Endothelial cell of umbilical vein (primary cell): Measurements from ENCODE around the gene FAM83E. TPM values are rescaled to one million over a fixed set of nuclear protein-coding genes. Genes with fewer than 3 reads are reported as not detected.

ENCODE experiments used
- BruUV-seq: library from RNA; stranded (reverse); fragments of 400-500 nt; replicated peaks from 2 replicates; lab custom pipeline; 2021; lab: Mats Ljungman, UMichigan
- CTCF ChIA-PET: fragments of 300-600, 350-600 bp; sonication (Branson Sonifier 250); formaldehyde crosslinking; loops from one replicate; lab custom pipeline; 2021; ENCODE audit warnings: antibody characterized with exemption, inconsistent platforms; lab: Charles Lee
- POLR2A ChIA-PET: fragments of 300-600, 350-600 bp; sonication (Branson Sonifier 250); formaldehyde crosslinking; loops from one replicate; lab custom pipeline; 2021; ENCODE audit warnings: antibody characterized with exemption, inconsistent platforms; lab: Charles Lee
- DNase-seq: peaks from one replicate; pipeline ENCODE4 v3.0.0-alpha.2; 2011; ENCODE audit warnings: low read depth, low spot score
- FAIRE-seq: peaks from 2 replicates; lab custom pipeline; 2011; peaks lifted over from hg19 to GRCh38; lab: Jason Lieb, UNC
- H2AFZ ChIP-seq: 2 replicates; pipeline ENCODE4 v1.6.0; 2012; ENCODE audit warnings: low read depth, low read length, control low read depth, inconsistent platforms
- H3K27ac ChIP-seq: 2 replicates; pipeline ENCODE4 v1.5.1; 2011; ENCODE audit warnings: low read depth, mild to moderate bottlenecking, control low read depth, low read length, moderate library complexity; ENCODE audit not compliant: insufficient read depth
- H3K27me3 ChIP-seq, 2 experiments: 2 replicates each; pipeline versions ENCODE4 v1.6.0 to v1.6.1; 2011; ENCODE audit warnings: low read length in 2 of 2, mixed read lengths in 1 of 2; ENCODE audit not compliant: control insufficient read depth in 2 of 2, insufficient read depth in 2 of 2
- H3K36me3 ChIP-seq, 2 experiments: 2 replicates in 1 of 2; 3 replicates in 1 of 2; pipeline ENCODE4 v1.5.1; 2011; ENCODE audit warnings: low read length in 2 of 2, mild to moderate bottlenecking in 1 of 2, moderate library complexity in 1 of 2; ENCODE audit not compliant: control insufficient read depth in 2 of 2, insufficient read depth in 2 of 2; ENCODE audit errors: extremely low read depth in 1 of 2
- H3K4me1 ChIP-seq: 3 replicates; pipeline ENCODE4 v1.5.1; 2011; ENCODE audit warnings: mild to moderate bottlenecking, low read length; ENCODE audit not compliant: control insufficient read depth, insufficient read depth; ENCODE audit errors: extremely low read depth
- H3K4me2 ChIP-seq: 2 replicates; pipeline ENCODE4 v1.6.1; 2011; ENCODE audit warnings: low read length, control low read depth, mixed read lengths; ENCODE audit not compliant: insufficient read depth
- H3K4me3 ChIP-seq, 3 experiments: fragments of 200-600 bp in 1 of 3; sonication (generic), shearing (Covaris generic) in 1 of 3; replicated peaks in 1 of 3; 2 replicates each; pipeline ENCODE4 v1.5.1; 2011 to 2016; ENCODE audit warnings: control low read depth in 3 of 3, low read length in 3 of 3, mild to moderate bottlenecking in 2 of 3, inconsistent platforms in 1 of 3, low read depth in 1 of 3, moderate library complexity in 1 of 3; ENCODE audit not compliant: insufficient read depth in 1 of 3
- H3K79me2 ChIP-seq: 2 replicates; pipeline ENCODE4 v1.6.0; 2012; ENCODE audit warnings: low read length, inconsistent platforms; ENCODE audit not compliant: control insufficient read depth, insufficient read depth
- H3K9ac ChIP-seq: replicated peaks from 2 replicates; pipeline ENCODE3; 2011; ENCODE audit warnings: low read length, control low read depth; ENCODE audit not compliant: insufficient read depth; ENCODE audit errors: extremely low read depth
- H3K9me1 ChIP-seq: replicated peaks from 3 replicates; pipeline ENCODE4 v1.6.0; 2011; ENCODE audit warnings: mild to moderate bottlenecking, low read length; ENCODE audit not compliant: control insufficient read depth, insufficient read depth; ENCODE audit errors: extremely low read depth
- H3K9me3 ChIP-seq: replicated peaks from 2 replicates; pipeline ENCODE4 v1.5.1; 2012; ENCODE audit warnings: low read length, inconsistent platforms; ENCODE audit not compliant: control insufficient read depth, insufficient read depth
- H4K20me1 ChIP-seq: replicated peaks from 2 replicates; pipeline ENCODE3; 2011; ENCODE audit warnings: mild to moderate bottlenecking, low read length; ENCODE audit not compliant: control insufficient read depth, insufficient read depth; ENCODE audit errors: extremely low read depth
- EZH2 ChIP-seq: IDR thresholded peaks from 2 replicates; pipeline ENCODE4 v1.6.1; 2012; ENCODE audit warnings: borderline replicate concordance, low read depth, mild to moderate bottlenecking, moderate library complexity, low read length, inconsistent platforms; ENCODE audit not compliant: severe bottlenecking
- FOS ChIP-seq: IDR thresholded peaks from 2 replicates; pipeline ENCODE4 v1.6.1; 2011; ENCODE audit warnings: mild to moderate bottlenecking, low read length, moderate library complexity, borderline replicate concordance; ENCODE audit not compliant: insufficient read depth
- JUN ChIP-seq: IDR thresholded peaks from 2 replicates; pipeline ENCODE4 v1.6.1; 2011; ENCODE audit warnings: borderline replicate concordance, low read depth; ENCODE audit not compliant: insufficient read length, insufficient read depth
- MAX ChIP-seq: IDR thresholded peaks from 2 replicates; pipeline ENCODE4 v1.6.1; 2011; ENCODE audit not compliant: insufficient read depth, insufficient read length
- MYC ChIP-seq: IDR thresholded peaks from one replicate; pipeline ENCODE4 v1.6.1; 2011; ENCODE audit warnings: mild to moderate bottlenecking, low read depth, low read length
- POLR2A ChIP-seq: IDR thresholded peaks from 2 replicates; pipeline ENCODE4 v1.6.1; 2012; ENCODE audit warnings: low read depth, mild to moderate bottlenecking, control low read depth, low read length
- dilution Hi-C: fragments of 300-500 bp; cut with MboI; formaldehyde crosslinking; loops from one replicate; pipeline ENCODE4 v1.15.0; 2019; ENCODE audit warnings: low sequenced_read_pairs; ENCODE audit not compliant: extremely low pct_ligation_motif_present
- intact Hi-C: fragments of 100-400 bp; cut with micrococcal nuclease; formaldehyde crosslinking; loops from one replicate; pipeline ENCODE4 v1.10.0; 2022
- polyA plus RNA-seq, 4 experiments: library from polyadenylated mRNA; depleted of rRNA in 3 of 4; stranded (reverse) in 3 of 4; unstranded in 1 of 4; fragments of >200 nt; gene quantifications; 2 replicates each; pipeline versions ENCODE4 v1.2.1 to v1.2.3, GENCODE V29; 2011 to 2012; ENCODE audit warnings: missing spikeins in 1 of 4
- total RNA-seq: library from RNA; stranded (reverse); gene quantifications from 2 replicates; pipeline ENCODE4 v1.2.3, GENCODE V29; 2021
- TF ChIP-seq, protein P1 (sequence below), 2 donors: IDR thresholded peaks; 1 replicate in 1 of 2; 2 replicates in 1 of 2; pipeline ENCODE4 v1.5.1; 2011; ENCODE audit warnings: low read length in 2 of 2, mild to moderate bottlenecking in 2 of 2, moderate library complexity in 2 of 2, control low read depth in 1 of 2, inconsistent platforms in 1 of 2, low read depth in 1 of 2; ENCODE audit not compliant: insufficient read depth in 1 of 2; ENCODE audit errors: extremely low read depth in 1 of 2

FAM83E gene
- total and polyA plus RNA-seq, 2 donors (not counting 3 experiments of a cell fraction or from before 2014, with no cell fraction given) = 0.04 to 1.7 TPM

- peak overlapping the region in 1 of 3 experiments; percentile 3 for H3K4me3 ChIP-seq
- dilution Hi-C loops (no loop called here), intact Hi-C loops (loop anchor here (1.0 kb wide), 1 partner anchor 83 kb away; no protein-coding TSS in a partner anchor)
- H4K20me1 ChIP-seq = no peaks in the 10 kb centered on the region
- no peaks in the 10 kb centered on the region for H3K79me2 ChIP-seq
- CTCF ChIA-PET = interaction anchor here (0.5 to 14.1 kb wide), 39 partner anchors 8 to 322 kb away, joined by 3 to 507 read pairs (median 4); partner anchors contain the start of gene GRIN2D
- no peaks in the 10 kb centered on the region for H3K9me1 ChIP-seq
- no TSS peak for BruUV-seq
- TF ChIP-seq FOS (no peak), MAX (no peak), EZH2 (no peak), JUN (no peak), POLR2A (no peak), MYC (no peak)
- TF ChIP-seq, protein P1, sequence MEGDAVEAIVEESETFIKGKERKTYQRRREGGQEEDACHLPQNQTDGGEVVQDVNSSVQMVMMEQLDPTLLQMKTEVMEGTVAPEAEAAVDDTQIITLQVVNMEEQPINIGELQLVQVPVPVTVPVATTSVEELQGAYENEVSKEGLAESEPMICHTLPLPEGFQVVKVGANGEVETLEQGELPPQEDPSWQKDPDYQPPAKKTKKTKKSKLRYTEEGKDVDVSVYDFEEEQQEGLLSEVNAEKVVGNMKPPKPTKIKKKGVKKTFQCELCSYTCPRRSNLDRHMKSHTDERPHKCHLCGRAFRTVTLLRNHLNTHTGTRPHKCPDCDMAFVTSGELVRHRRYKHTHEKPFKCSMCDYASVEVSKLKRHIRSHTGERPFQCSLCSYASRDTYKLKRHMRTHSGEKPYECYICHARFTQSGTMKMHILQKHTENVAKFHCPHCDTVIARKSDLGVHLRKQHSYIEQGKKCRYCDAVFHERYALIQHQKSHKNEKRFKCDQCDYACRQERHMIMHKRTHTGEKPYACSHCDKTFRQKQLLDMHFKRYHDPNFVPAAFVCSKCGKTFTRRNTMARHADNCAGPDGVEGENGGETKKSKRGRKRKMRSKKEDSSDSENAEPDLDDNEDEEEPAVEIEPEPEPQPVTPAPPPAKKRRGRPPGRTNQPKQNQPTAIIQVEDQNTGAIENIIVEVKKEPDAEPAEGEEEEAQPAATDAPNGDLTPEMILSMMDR (IDR thresholded peaks at IDR 0.05; ENCODE audit: extremely low read depth in 1 of 2, insufficient read depth in 1 of 2, low read depth in 1 of 2, low read length in 2 of 2) = peak; percentile 97 to 98
- no peaks in the 10 kb centered on the region for H3K36me3 ChIP-seq
- no peak overlapping the region for H3K9ac ChIP-seq
- H3K9me3 ChIP-seq = no peaks in the 10 kb centered on the region
- H3K4me1 ChIP-seq = no peaks in the 10 kb centered on the region
- peak overlapping the region; percentile 11 for H3K4me2 ChIP-seq
- DNase-seq (peak; percentile 74), FAIRE-seq (peak; percentile 84)
- no peaks in the 10 kb centered on the region for H3K27me3 ChIP-seq
- POLR2A ChIA-PET = interaction anchor here (0.6 kb wide), 1 partner anchor 20 kb away, joined by 3 read pairs; no protein-coding TSS in a partner anchor
- H3K27ac ChIP-seq = no peak overlapping the region
- peak overlapping the region; percentile 40 for H2AFZ ChIP-seq
Observed at GRCh38 chr19:48588670-48589401, 26.0 kb downstream of the FAM83E start.
